Breast epithelium (tissue), 3 donors: ENCODE measurements around the gene POLR2L.

Experiments
- POLR2A ChIP-seq: fragments of 450-650 bp; IDR thresholded peaks from one replicate; pipeline ENCODE4 v1.6.1; 2016; ENCODE audit warnings: antibody characterized with exemption, mild to moderate bottlenecking, moderate library complexity
- TF ChIP-seq, protein P1 (sequence below), 3 donors: fragments of 450-650 bp; IDR thresholded peaks; one replicate each; pipeline ENCODE4 v1.5.1; 2016 to 2017; ENCODE audit warnings: antibody characterized with exemption in 3 of 3, mild to moderate bottlenecking in 3 of 3, moderate library complexity in 3 of 3

DNA sequence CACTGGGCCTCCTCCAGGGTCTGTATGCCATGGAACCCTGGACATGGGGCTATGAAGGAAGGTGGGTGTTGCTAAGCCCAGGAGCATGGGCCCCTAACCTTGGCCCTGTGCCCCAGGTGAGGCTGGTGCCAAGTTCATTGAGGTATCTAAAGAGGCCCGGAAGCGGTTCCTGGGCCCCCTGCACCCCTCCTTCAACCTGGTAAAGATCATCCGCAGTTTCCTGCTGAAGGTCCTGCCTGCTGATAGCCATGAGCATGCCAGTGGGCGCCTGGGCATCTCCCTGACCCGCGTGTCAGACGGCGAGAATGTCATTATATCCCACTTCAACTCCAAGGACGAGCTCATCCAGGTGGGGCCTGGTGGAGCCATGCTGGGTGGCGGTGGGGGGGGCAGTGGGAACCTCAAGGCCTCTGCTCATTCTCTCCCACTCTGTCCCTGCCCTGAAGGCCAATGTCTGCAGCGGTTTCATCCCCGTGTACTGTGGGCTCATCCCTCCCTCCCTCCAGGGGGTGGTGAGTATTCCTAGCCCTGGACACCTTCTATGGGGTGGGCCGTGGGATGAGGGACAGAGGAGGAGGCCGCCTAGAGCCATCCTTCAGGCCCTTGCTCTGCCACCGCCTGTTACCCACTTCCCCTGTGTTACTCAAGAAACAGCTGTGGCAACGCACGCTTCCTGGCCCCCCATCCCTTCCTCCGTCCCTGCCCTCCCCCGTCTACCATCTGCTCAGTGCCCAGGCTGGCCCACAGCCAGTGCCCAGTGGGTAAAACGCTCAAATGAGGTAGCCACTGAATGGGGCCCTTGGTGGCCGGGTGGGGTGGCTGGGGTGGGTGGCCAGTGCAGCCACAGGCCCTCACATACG is 20.6 kb downstream of the POLR2L start:
- TF ChIP-seq, protein P1, sequence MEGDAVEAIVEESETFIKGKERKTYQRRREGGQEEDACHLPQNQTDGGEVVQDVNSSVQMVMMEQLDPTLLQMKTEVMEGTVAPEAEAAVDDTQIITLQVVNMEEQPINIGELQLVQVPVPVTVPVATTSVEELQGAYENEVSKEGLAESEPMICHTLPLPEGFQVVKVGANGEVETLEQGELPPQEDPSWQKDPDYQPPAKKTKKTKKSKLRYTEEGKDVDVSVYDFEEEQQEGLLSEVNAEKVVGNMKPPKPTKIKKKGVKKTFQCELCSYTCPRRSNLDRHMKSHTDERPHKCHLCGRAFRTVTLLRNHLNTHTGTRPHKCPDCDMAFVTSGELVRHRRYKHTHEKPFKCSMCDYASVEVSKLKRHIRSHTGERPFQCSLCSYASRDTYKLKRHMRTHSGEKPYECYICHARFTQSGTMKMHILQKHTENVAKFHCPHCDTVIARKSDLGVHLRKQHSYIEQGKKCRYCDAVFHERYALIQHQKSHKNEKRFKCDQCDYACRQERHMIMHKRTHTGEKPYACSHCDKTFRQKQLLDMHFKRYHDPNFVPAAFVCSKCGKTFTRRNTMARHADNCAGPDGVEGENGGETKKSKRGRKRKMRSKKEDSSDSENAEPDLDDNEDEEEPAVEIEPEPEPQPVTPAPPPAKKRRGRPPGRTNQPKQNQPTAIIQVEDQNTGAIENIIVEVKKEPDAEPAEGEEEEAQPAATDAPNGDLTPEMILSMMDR (IDR thresholded peaks at IDR 0.05) = no peak
- no peak for TF ChIP-seq POLR2A
